Body of pancreas (tissue), 4 donors: ENCODE measurements around the gene ZNF180.

Experiments
- POLR2A ChIP-seq, 3 donors: fragments of 450-650 bp; IDR thresholded peaks; one replicate each; pipeline ENCODE4 v1.6.1; 2016; ENCODE audit warnings: antibody characterized with exemption in 3 of 3, mild to moderate bottlenecking in 2 of 3
- TF ChIP-seq, protein P1 (sequence below), 7 experiments: fragments of 450-650 bp in 4 of 7; fragments of 200-600 bp in 3 of 7; sonication (generic) in 3 of 7; IDR thresholded peaks; one replicate each; pipeline ENCODE4 v1.5.1; 2016 to 2019; ENCODE audit warnings: antibody characterized with exemption in 7 of 7

DNA sequence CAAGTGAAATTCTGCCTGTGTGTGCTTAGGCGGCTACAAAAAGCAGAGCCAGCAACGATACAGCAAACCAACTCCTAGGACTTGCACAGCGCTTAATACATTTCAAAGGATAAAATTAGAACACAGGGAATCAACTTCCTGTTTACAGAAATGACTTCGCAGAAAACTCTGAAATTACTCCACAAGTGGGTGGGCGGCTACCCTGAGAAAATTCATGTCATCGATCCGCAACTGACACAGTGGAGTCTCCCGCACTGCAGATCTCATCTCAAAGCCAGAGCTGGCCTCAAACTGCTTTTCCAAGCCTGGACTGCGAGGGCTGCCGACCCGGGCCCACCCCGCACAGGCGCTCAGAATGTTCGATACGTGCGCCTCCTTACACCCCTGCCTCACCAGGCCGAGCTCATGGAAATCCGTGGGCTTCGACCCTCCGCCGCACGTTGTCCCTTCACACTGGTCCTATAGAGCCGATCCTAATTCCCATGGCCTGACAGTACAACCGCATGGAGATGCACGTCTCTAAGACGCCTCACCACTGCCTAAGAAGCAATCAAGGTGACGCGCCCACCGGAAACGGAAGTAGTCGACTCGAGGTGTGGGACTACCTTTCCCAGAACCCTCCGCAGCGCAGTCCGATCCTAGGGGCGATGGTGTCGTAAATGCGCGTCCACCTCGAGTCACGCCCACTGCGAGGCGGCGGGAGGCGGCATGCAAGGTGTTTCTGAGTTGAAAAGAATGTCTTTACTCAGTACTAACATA, 52.2 kb downstream of the ZNF180 start, which contains the start of gene ZNF229:
- TF ChIP-seq, protein P1, sequence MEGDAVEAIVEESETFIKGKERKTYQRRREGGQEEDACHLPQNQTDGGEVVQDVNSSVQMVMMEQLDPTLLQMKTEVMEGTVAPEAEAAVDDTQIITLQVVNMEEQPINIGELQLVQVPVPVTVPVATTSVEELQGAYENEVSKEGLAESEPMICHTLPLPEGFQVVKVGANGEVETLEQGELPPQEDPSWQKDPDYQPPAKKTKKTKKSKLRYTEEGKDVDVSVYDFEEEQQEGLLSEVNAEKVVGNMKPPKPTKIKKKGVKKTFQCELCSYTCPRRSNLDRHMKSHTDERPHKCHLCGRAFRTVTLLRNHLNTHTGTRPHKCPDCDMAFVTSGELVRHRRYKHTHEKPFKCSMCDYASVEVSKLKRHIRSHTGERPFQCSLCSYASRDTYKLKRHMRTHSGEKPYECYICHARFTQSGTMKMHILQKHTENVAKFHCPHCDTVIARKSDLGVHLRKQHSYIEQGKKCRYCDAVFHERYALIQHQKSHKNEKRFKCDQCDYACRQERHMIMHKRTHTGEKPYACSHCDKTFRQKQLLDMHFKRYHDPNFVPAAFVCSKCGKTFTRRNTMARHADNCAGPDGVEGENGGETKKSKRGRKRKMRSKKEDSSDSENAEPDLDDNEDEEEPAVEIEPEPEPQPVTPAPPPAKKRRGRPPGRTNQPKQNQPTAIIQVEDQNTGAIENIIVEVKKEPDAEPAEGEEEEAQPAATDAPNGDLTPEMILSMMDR (IDR thresholded peaks at IDR 0.05) = no peak
- TF ChIP-seq POLR2A (IDR thresholded peaks at IDR 0.05) = peak in 2 of 3 donors; percentile 25 to 44
